ENCODE results near the gene MCM7. TPM values are rescaled to one million over a fixed set of nuclear protein-coding genes. Genes with fewer than 3 reads are reported as not detected.

MCM7 gene
- total RNA-seq, 1 experiment from 2014 or later, result 240 TPM

DNA sequence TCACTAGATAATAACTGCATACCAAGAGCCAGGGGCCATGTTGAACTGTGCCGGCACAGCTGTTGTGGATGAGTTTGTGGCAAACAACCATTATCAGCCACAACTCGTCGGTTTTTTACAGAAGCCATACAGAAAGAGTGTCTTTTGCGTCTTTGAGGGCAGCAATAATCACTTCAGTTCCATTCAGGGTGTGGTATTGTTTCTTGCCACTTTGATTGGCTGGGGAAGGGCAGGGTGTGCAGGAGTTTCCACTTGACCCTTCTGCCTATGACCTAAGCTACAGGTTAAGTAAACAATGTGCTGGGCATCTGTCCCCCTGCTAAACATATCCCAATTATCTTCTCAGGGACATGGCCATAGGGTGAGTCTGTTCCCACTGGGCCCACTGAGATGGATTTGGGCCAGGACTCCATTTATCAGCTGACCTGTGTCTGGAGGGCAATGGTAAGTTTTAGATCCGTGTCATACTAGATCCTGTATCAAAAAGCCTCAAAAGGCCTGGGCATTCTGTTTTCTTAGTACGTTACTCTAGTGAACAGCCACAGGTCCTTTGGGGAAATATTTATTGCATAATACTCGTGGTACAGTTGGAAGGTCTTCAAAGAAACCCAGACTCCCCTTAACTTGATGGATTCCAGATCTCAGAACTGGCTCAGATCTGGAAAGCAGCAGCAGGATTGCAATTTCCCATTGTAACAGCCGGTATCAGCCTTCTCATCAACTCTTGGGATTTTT lies 35.6 kb downstream of the MCM7 start:
- peaks cover 2% of the 10 kb centered on the region for H3K9me3 ChIP-seq
- intact Hi-C loops (cut with micrococcal nuclease; ENCODE audit: unreplicated experiment), result no loop called here
- TF ChIP-seq, protein P1, sequence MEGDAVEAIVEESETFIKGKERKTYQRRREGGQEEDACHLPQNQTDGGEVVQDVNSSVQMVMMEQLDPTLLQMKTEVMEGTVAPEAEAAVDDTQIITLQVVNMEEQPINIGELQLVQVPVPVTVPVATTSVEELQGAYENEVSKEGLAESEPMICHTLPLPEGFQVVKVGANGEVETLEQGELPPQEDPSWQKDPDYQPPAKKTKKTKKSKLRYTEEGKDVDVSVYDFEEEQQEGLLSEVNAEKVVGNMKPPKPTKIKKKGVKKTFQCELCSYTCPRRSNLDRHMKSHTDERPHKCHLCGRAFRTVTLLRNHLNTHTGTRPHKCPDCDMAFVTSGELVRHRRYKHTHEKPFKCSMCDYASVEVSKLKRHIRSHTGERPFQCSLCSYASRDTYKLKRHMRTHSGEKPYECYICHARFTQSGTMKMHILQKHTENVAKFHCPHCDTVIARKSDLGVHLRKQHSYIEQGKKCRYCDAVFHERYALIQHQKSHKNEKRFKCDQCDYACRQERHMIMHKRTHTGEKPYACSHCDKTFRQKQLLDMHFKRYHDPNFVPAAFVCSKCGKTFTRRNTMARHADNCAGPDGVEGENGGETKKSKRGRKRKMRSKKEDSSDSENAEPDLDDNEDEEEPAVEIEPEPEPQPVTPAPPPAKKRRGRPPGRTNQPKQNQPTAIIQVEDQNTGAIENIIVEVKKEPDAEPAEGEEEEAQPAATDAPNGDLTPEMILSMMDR (IDR thresholded peaks at IDR 0.05; ENCODE audit: insufficient read depth in 1 of 2, low read depth in 1 of 2, low read length in 1 of 2, severe bottlenecking in 1 of 2, unreplicated experiment in 1 of 2), result no peak
- H3K36me3 Mint-ChIP-seq (ENCODE audit: insufficient read depth, unreplicated experiment), result peaks cover 65% of the 10 kb centered on the region
- H3K27ac Mint-ChIP-seq (ENCODE audit: unreplicated experiment), result no peak overlapping the region
- CTCF ChIA-PET, result no interaction called here
- H3K27me3 Mint-ChIP-seq (ENCODE audit: insufficient read depth, unreplicated experiment), result no peaks in the 10 kb centered on the region
- no peaks in the 10 kb centered on the region for H3K27me3 ChIP-seq (replicated peaks; ENCODE audit: control insufficient read depth, insufficient read depth, low read length)
- no peak overlapping the region for H3K4me3 ChIP-seq (ENCODE audit: low read depth, low read length)
- POLR2A ChIA-PET, result no interaction called here
- no peaks in the 10 kb centered on the region; the same call in 1 of the 2 replicates for H3K4me1 ChIP-seq
- no peak overlapping the region for H3K4me3 Mint-ChIP-seq (ENCODE audit: unreplicated experiment)
- peaks cover 6% of the 10 kb centered on the region for H3K9me3 Mint-ChIP-seq (ENCODE audit: unreplicated experiment)
- DNase-seq, result no peak
- BruUV-seq (replicated peaks), result no TSS peak
- H3K36me3 ChIP-seq (ENCODE audit: control insufficient read depth, insufficient read depth, low read length), result peaks cover 6% of the 10 kb centered on the region
- no peaks in the 10 kb centered on the region for H3K4me1 Mint-ChIP-seq (ENCODE audit: low read depth, unreplicated experiment)

DNA sequence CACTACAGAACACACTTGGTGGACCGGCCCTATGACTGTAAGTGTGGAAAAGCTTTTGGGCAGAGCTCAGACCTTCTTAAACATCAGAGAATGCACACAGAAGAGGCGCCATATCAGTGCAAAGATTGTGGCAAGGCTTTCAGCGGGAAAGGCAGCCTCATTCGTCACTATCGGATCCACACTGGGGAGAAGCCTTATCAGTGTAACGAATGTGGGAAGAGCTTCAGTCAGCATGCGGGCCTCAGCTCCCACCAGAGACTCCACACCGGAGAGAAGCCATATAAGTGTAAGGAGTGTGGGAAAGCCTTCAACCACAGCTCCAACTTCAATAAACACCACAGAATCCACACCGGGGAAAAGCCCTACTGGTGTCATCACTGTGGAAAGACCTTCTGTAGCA lies 37.0 kb downstream of the MCM7 start:
- Mint-ChIP-seq H3K4me3 (ENCODE audit: unreplicated experiment) (no peak overlapping the region), H3K36me3 (ENCODE audit: insufficient read depth, unreplicated experiment) (peaks cover 61% of the 10 kb centered on the region), H3K27me3 (ENCODE audit: insufficient read depth, unreplicated experiment) (no peaks in the 10 kb centered on the region), H3K27ac (ENCODE audit: unreplicated experiment) (no peak overlapping the region), H3K4me1 (ENCODE audit: low read depth, unreplicated experiment) (no peaks in the 10 kb centered on the region), H3K9me3 (ENCODE audit: unreplicated experiment) (no peaks in the 10 kb centered on the region)
- Histone ChIP-seq H3K27me3 (replicated peaks; ENCODE audit: control insufficient read depth, insufficient read depth, low read length) (no peaks in the 10 kb centered on the region), H3K4me1 (no peaks in the 10 kb centered on the region; the same call in 1 of the 2 replicates), H3K9me3 (no peaks in the 10 kb centered on the region), H3K4me3 (ENCODE audit: low read depth, low read length) (no peak overlapping the region), H3K36me3 (ENCODE audit: control insufficient read depth, insufficient read depth, low read length) (no peaks in the 10 kb centered on the region; the same call in 1 of the 2 replicates)
- CTCF ChIA-PET, result interaction anchor here (0.6 to 1.4 kb wide), 3 partner anchors 21 to 70 kb away, joined by 3 to 4 read pairs (median 4); no protein-coding TSS in a partner anchor
- TF ChIP-seq, protein P1 (IDR thresholded peaks at IDR 0.05; ENCODE audit: insufficient read depth in 1 of 2, low read depth in 1 of 2, low read length in 1 of 2, severe bottlenecking in 1 of 2, unreplicated experiment in 1 of 2), result no peak
- BruUV-seq (replicated peaks), result TSS peak; percentile 39
- POLR2A ChIA-PET, result no interaction called here
- intact Hi-C loops (cut with micrococcal nuclease; ENCODE audit: unreplicated experiment), result no loop called here
- no peak for DNase-seq

DNA sequence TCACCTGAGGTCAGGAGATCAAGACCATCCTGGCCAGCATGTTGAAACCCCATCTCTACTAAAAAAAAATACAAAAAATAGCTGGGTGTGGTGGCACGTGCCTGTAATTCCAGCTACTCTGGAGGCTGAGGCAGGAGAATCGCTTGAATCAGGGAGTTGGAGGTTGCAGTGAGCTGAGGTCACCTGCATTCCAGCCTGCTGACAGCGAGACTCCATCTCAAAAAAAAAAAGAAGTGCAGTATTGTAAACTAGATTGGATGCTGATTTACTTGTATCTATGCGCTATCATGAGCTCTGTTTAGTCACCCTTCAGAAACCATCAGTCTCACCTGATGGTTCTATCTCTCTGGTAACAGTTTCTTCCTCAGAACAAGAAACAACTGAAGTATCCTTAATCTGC lies 37.8 kb downstream of the MCM7 start:
- H3K36me3 Mint-ChIP-seq (ENCODE audit: insufficient read depth, unreplicated experiment), result peaks cover 66% of the 10 kb centered on the region
- Histone ChIP-seq H3K27me3 (replicated peaks; ENCODE audit: control insufficient read depth, insufficient read depth, low read length) (no peaks in the 10 kb centered on the region), H3K4me1 (no peaks in the 10 kb centered on the region; the same call in 1 of the 2 replicates), H3K36me3 (ENCODE audit: control insufficient read depth, insufficient read depth, low read length) (no peaks in the 10 kb centered on the region; the same call in 1 of the 2 replicates), H3K9me3 (no peaks in the 10 kb centered on the region), H3K4me3 (ENCODE audit: low read depth, low read length) (no peak overlapping the region)
- H3K27ac Mint-ChIP-seq (ENCODE audit: unreplicated experiment), result no peak overlapping the region
- H3K4me3 Mint-ChIP-seq (ENCODE audit: unreplicated experiment), result no peak overlapping the region
- H3K27me3 Mint-ChIP-seq (ENCODE audit: insufficient read depth, unreplicated experiment), result no peaks in the 10 kb centered on the region
- intact Hi-C loops (cut with micrococcal nuclease; ENCODE audit: unreplicated experiment), result no loop called here
- no peaks in the 10 kb centered on the region for H3K9me3 Mint-ChIP-seq (ENCODE audit: unreplicated experiment)
- no peaks in the 10 kb centered on the region for H3K4me1 Mint-ChIP-seq (ENCODE audit: low read depth, unreplicated experiment)
- TF ChIP-seq, protein P1 (IDR thresholded peaks at IDR 0.05; ENCODE audit: insufficient read depth in 1 of 2, low read depth in 1 of 2, low read length in 1 of 2, severe bottlenecking in 1 of 2, unreplicated experiment in 1 of 2), result no peak
- DNase-seq, result no peak
- ChIA-PET POLR2A (interaction anchor here (0.5 kb wide), 1 partner anchor 1382 kb away, joined by 7 read pairs; no protein-coding TSS in a partner anchor), CTCF (interaction anchor here (1.4 kb wide), 1 partner anchor 69 kb away, joined by 4 read pairs; no protein-coding TSS in a partner anchor)
- no TSS peak for BruUV-seq (replicated peaks)
